Trophoblast cell (in vitro differentiated cells and primary cell): ENCODE results near the gene USP11.

Experiments used
- DNase-seq, 2 donors: peaks; one replicate each; pipeline ENCODE4 v3.0.0-alpha.2; 2016
- H2AFZ ChIP-seq: 2 replicates; pipeline ENCODE4 v1.6.1; 2013; ENCODE audit warnings: low read length, moderate library complexity, mild to moderate bottlenecking; ENCODE audit not compliant: insufficient read depth, poor library complexity
- H2AK5ac ChIP-seq: 2 replicates; pipeline ENCODE4 v1.6.1; 2013; ENCODE audit warnings: mild to moderate bottlenecking, low read length
- H2BK120ac ChIP-seq: 2 replicates; pipeline ENCODE4 v1.6.1; 2013; ENCODE audit warnings: low read length, mild to moderate bottlenecking, moderate library complexity; ENCODE audit not compliant: insufficient read depth, poor library complexity
- H2BK12ac ChIP-seq: 2 replicates; pipeline ENCODE4 v1.6.1; 2013; ENCODE audit warnings: mild to moderate bottlenecking, low read length, moderate library complexity
- H2BK5ac ChIP-seq: 2 replicates; pipeline ENCODE4 v1.6.1; 2013; ENCODE audit warnings: low read length, low read depth, moderate library complexity, mild to moderate bottlenecking; ENCODE audit not compliant: poor library complexity
- H3K14ac ChIP-seq: 2 replicates; pipeline ENCODE4 v1.6.1; 2013; ENCODE audit warnings: mild to moderate bottlenecking, low read length
- H3K18ac ChIP-seq: 2 replicates; pipeline ENCODE4 v1.6.1; 2013; ENCODE audit warnings: mild to moderate bottlenecking, low read length
- H3K23ac ChIP-seq: 2 replicates; pipeline ENCODE4 v1.6.1; 2013; ENCODE audit warnings: low read length
- H3K27ac ChIP-seq: 2 replicates; pipeline ENCODE4 v1.5.1; 2013; ENCODE audit warnings: low read depth, mild to moderate bottlenecking, inconsistent platforms, low read length, moderate library complexity
- H3K27me3 ChIP-seq: 2 replicates; pipeline ENCODE4 v1.6.1; 2013; ENCODE audit warnings: inconsistent platforms, mild to moderate bottlenecking, low read length, moderate library complexity; ENCODE audit not compliant: insufficient read depth
- H3K36me3 ChIP-seq, 2 experiments: 1 replicate in 1 of 2; 2 replicates in 1 of 2; pipeline ENCODE4 v1.6.1; 2013; ENCODE audit warnings: low read length in 2 of 2, mild to moderate bottlenecking in 2 of 2, moderate library complexity in 1 of 2; ENCODE audit not compliant: insufficient read depth in 2 of 2, control insufficient read depth in 1 of 2
- H3K4ac ChIP-seq: 2 replicates; pipeline ENCODE4 v1.6.1; 2013; ENCODE audit warnings: low read depth, mild to moderate bottlenecking, low read length, moderate library complexity
- H3K4me1 ChIP-seq, 2 experiments: 1 replicate in 1 of 2; 2 replicates in 1 of 2; pipeline ENCODE4 v1.6.1; 2013; ENCODE audit warnings: low read length in 2 of 2, mild to moderate bottlenecking in 2 of 2, moderate library complexity in 1 of 2; ENCODE audit not compliant: insufficient read depth in 2 of 2, control insufficient read depth in 1 of 2
- H3K4me2 ChIP-seq: 2 replicates; pipeline ENCODE4 v1.6.1; 2013; ENCODE audit warnings: inconsistent platforms, mild to moderate bottlenecking, low read length, moderate library complexity
- H3K4me3 ChIP-seq: 2 replicates; pipeline ENCODE4 v1.5.1; 2013; ENCODE audit warnings: mild to moderate bottlenecking, low read depth, low read length, inconsistent platforms
- H3K79me1 ChIP-seq: one replicate; pipeline ENCODE4 v1.6.1; 2013; ENCODE audit warnings: low read length
- H3K79me2 ChIP-seq: 2 replicates; pipeline ENCODE4 v1.6.1; 2013; ENCODE audit warnings: low read length, mild to moderate bottlenecking; ENCODE audit not compliant: control insufficient read depth, insufficient read depth, poor library complexity
- H3K9ac ChIP-seq: 2 replicates; pipeline ENCODE4 v1.6.1; 2013; ENCODE audit warnings: mild to moderate bottlenecking, low read length
- H3K9me3 ChIP-seq: 2 replicates; pipeline ENCODE4 v1.6.1; 2013; ENCODE audit warnings: low read depth, mild to moderate bottlenecking, control low read depth, inconsistent platforms, low read length; ENCODE audit not compliant: insufficient read depth
- H4K12ac ChIP-seq: 2 replicates; pipeline ENCODE4 v1.6.1; 2013; ENCODE audit warnings: low read depth, mild to moderate bottlenecking, low read length, moderate library complexity
- H4K8ac ChIP-seq: 2 replicates; pipeline ENCODE4 v1.6.1; 2013; ENCODE audit warnings: low read depth, mild to moderate bottlenecking, low read length, moderate library complexity
- H4K91ac ChIP-seq: one replicate; pipeline ENCODE4 v1.6.1; 2013; ENCODE audit warnings: low read depth, mild to moderate bottlenecking, low read length, moderate library complexity
- WGBS: extraction: QIAGEN DNeasy Blood & Tissue Kit; methylation state at CpG from one replicate; pipeline ENCODE4 v1.1.7; 2013; ENCODE audit warnings: missing lambda C conversion rate; ENCODE audit not compliant: insufficient read length, insufficient coverage; ENCODE audit errors: extremely low coverage; 5-methylcytosine and 5-hydroxymethylcytosine counted together

Gene USP11

GRCh38 chrX:47216393-47216925, 16.4 kb upstream of the USP11 start:
- Histone ChIP-seq H4K91ac (no peak overlapping the region), H3K23ac (no peak overlapping the region), H2BK5ac (no peak overlapping the region), H3K4me1 (peaks cover 12 to 16% of the 10 kb centered on the region in 2 experiments), H3K18ac (no peak overlapping the region), H3K9ac (no peak overlapping the region), H2BK12ac (no peak overlapping the region), H3K14ac (no peak overlapping the region), H4K8ac (no peak overlapping the region), H3K79me2 (peaks cover 15% of the 10 kb centered on the region), H3K27me3 (no peaks in the 10 kb centered on the region), H3K36me3 (peaks cover 30 to 46% of the 10 kb centered on the region in 2 experiments), H3K4me3 (no peak overlapping the region), H4K12ac (no peak overlapping the region), H3K79me1 (peaks cover 11% of the 10 kb centered on the region), H3K9me3 (peaks cover 4% of the 10 kb centered on the region), H2AK5ac (no peak overlapping the region), H2AFZ (no peak overlapping the region), H3K27ac (peak overlapping the region; percentile 71), H3K4ac (no peak overlapping the region), H3K4me2 (no peak overlapping the region), H2BK120ac (no peak overlapping the region)
- WGBS = no CpG with 5 or more reads among the region's 8 CpGs
- no peak for DNase-seq

GRCh38 chrX:47217121-47217851, 15.5 kb upstream of the USP11 start:
- Histone ChIP-seq H3K4ac (no peak overlapping the region), H3K4me2 (peak overlapping the region; percentile 71), H3K18ac (no peak overlapping the region), H2BK120ac (no peak overlapping the region), H3K23ac (no peak overlapping the region), H4K8ac (peak overlapping the region; percentile 47), H3K36me3 (peaks cover 29 to 42% of the 10 kb centered on the region in 2 experiments), H2AK5ac (no peak overlapping the region), H3K27ac (peak overlapping the region; percentile 71), H3K9me3 (peaks cover 4% of the 10 kb centered on the region), H3K79me1 (peaks cover 11% of the 10 kb centered on the region), H2BK12ac (no peak overlapping the region), H4K91ac (peak overlapping the region; percentile 13), H3K9ac (no peak overlapping the region), H3K4me1 (peaks cover 12 to 16% of the 10 kb centered on the region in 2 experiments), H4K12ac (peak overlapping the region; percentile 39), H2AFZ (no peak overlapping the region), H3K4me3 (no peak overlapping the region), H2BK5ac (no peak overlapping the region), H3K14ac (no peak overlapping the region), H3K79me2 (peaks cover 15% of the 10 kb centered on the region), H3K27me3 (no peaks in the 10 kb centered on the region)
- peak; percentile 93 to 99 for DNase-seq
- no CpG with 5 or more reads among the region's 22 CpGs for WGBS

- peak overlapping the region; percentile 71 for H3K27ac ChIP-seq
- WGBS = no CpG with 5 or more reads among the region's 31 CpGs
- H2AK5ac ChIP-seq = no peak overlapping the region
- no peak overlapping the region for H3K14ac ChIP-seq
- no peak overlapping the region for H4K12ac ChIP-seq
- H3K9ac ChIP-seq = no peak overlapping the region
- peak overlapping the region; percentile 96 for H3K4me3 ChIP-seq
- peaks cover 12 to 16% of the 10 kb centered on the region in 2 experiments for H3K4me1 ChIP-seq
- no peak overlapping the region for H2BK5ac ChIP-seq
- H2AFZ ChIP-seq = peak overlapping the region; percentile 66
- no peak overlapping the region for H3K4ac ChIP-seq
- H3K4me2 ChIP-seq = peak overlapping the region; percentile 86
- H3K79me2 ChIP-seq = peaks cover 15% of the 10 kb centered on the region
- peak overlapping the region; percentile 91 for H4K91ac ChIP-seq
- peaks cover 11% of the 10 kb centered on the region for H3K79me1 ChIP-seq
- H2BK12ac ChIP-seq = no peak overlapping the region
- no peaks in the 10 kb centered on the region for H3K27me3 ChIP-seq
- peaks cover 4% of the 10 kb centered on the region for H3K9me3 ChIP-seq
- peak overlapping the region; percentile 41 for H4K8ac ChIP-seq
- H3K23ac ChIP-seq = no peak overlapping the region
- H2BK120ac ChIP-seq = no peak overlapping the region
- DNase-seq = peak; percentile 96 to 100
- peak overlapping the region; percentile 67 for H3K18ac ChIP-seq
- peaks cover 23 to 38% of the 10 kb centered on the region in 2 experiments for H3K36me3 ChIP-seq
These were observed 14.9 kb upstream of the USP11 start for GRCh38 chrX:47217852-47218279.

- no CpG with 5 or more reads among the region's 61 CpGs for WGBS
These were observed 14.4 kb upstream of the USP11 start, which contains the start of gene CDK16 for GRCh38 chrX:47218280-47218919. Gene CDK16 (plus strand): TSS chrX:47218681. CDS start chrX:47223558, 4,877 bp downstream.

More at GRCh38 chrX:47218280-47218919, 14.4 kb upstream of the USP11 start, which contains the start of gene CDK16:
- peak within 1 kb of the TSS; percentile 99 for H3K14ac ChIP-seq
- H3K4me2 ChIP-seq = peak within 1 kb of the TSS; percentile 86
- H2AFZ ChIP-seq = peak within 1 kb of the TSS; percentile 82
- peak; percentile 61 to 92 for DNase-seq
- H4K8ac ChIP-seq = peak within 1 kb of the TSS; percentile 41
- H4K12ac ChIP-seq = peak within 1 kb of the TSS; percentile 69
- peaks cover 11% of the 10 kb centered on the region for H3K79me1 ChIP-seq
- peak within 1 kb of the TSS; percentile 68 for H2AK5ac ChIP-seq
- H3K27me3 ChIP-seq = no peaks in the 10 kb centered on the region
- H3K18ac ChIP-seq = peak within 1 kb of the TSS; percentile 91
- peak within 1 kb of the TSS; percentile 92 for H3K4ac ChIP-seq
- H3K36me3 ChIP-seq = peaks cover 27 to 41% of the 10 kb centered on the region in 2 experiments
- H3K9me3 ChIP-seq = peaks cover 4% of the 10 kb centered on the region
- H3K23ac ChIP-seq = no peak within 1 kb of the TSS
- peaks cover 15% of the 10 kb centered on the region for H3K79me2 ChIP-seq
- H2BK5ac ChIP-seq = peak within 1 kb of the TSS; percentile 91
- peak within 1 kb of the TSS; percentile 81 for H2BK120ac ChIP-seq
- peak within 1 kb of the TSS; percentile 21 for H2BK12ac ChIP-seq
- H3K9ac ChIP-seq = peak within 1 kb of the TSS; percentile 98
- peak within 1 kb of the TSS; percentile 96 for H3K4me3 ChIP-seq
- H3K4me1 ChIP-seq = peaks cover 12 to 16% of the 10 kb centered on the region in 2 experiments
- H3K27ac ChIP-seq = peak within 1 kb of the TSS; percentile 71
- peak within 1 kb of the TSS; percentile 92 for H4K91ac ChIP-seq
